ENCODE data around the gene DRAM1. TPM values are rescaled to one million over a fixed set of nuclear protein-coding genes. Genes with fewer than 3 reads are reported as not detected.

DRAM1 gene
- total and polyA plus RNA-seq, 2 donors (not counting 1 experiment from before 2014, with no cell fraction given), result 2.1 to 10.2 TPM

GRCh38 chr12:101891462-101891971 lies 14.1 kb downstream of the DRAM1 start:
- TF ChIP-seq EZH2 (IDR thresholded peaks at IDR 0.05; ENCODE audit: borderline replicate concordance, insufficient read depth, low read depth, low read length, poor library complexity, severe bottlenecking), result no peak
- TF ChIP-seq CTCF (IDR thresholded peaks at IDR 0.05), result no peak
- POLR2A ChIA-PET, result no interaction called here
- H3K4me1 Mint-ChIP-seq, result peaks cover 14% of the 10 kb centered on the region

GRCh38 chr12:101892794-101893193 lies 15.4 kb downstream of the DRAM1 start:
- no peaks in the 10 kb centered on the region for H3K27me3 ChIP-seq (replicated peaks in 1 of 4; ENCODE audit: control extremely low read depth in 1 of 4, control insufficient read depth in 3 of 4, insufficient read depth in 4 of 4, low read length in 3 of 4)
- H3K9me3 ChIP-seq (ENCODE audit: control extremely low read depth in 1 of 3, control insufficient read depth in 2 of 3, insufficient read depth in 1 of 3, low read length in 2 of 3), result no peaks in the 10 kb centered on the region
- H3K9me3 Mint-ChIP-seq (ENCODE audit: insufficient read depth), result no peaks in the 10 kb centered on the region
- peak overlapping the region; percentile 47 for H3K27ac Mint-ChIP-seq
- H3K4me1 Mint-ChIP-seq, result peaks cover 14% of the 10 kb centered on the region
- intact Hi-C loops (cut with micrococcal nuclease), result no loop called here
- TF ChIP-seq EZH2 (IDR thresholded peaks at IDR 0.05; ENCODE audit: borderline replicate concordance, insufficient read depth, low read depth, low read length, poor library complexity, severe bottlenecking) (no peak), CTCF (IDR thresholded peaks at IDR 0.05) (no peak)
- no peaks in the 10 kb centered on the region for H3K27me3 Mint-ChIP-seq
- no peak for ATAC-seq (ENCODE audit: low read depth)
- no peak overlapping the region for H2AFZ ChIP-seq (ENCODE audit: insufficient read depth, low read depth, low read length, poor library complexity, severe bottlenecking)
- no peaks in the 10 kb centered on the region for H3K79me2 ChIP-seq (ENCODE audit: control insufficient read depth, insufficient read depth, low read length)
- ChIA-PET POLR2A (no interaction called here), CTCF (no interaction called here)
- no peaks in the 10 kb centered on the region for H3K36me3 ChIP-seq (replicated peaks in 1 of 2; ENCODE audit: control extremely low read depth in 1 of 2, control insufficient read depth in 1 of 2, extremely low read depth in 1 of 2, insufficient read depth in 2 of 2, low read length in 1 of 2)
- DNase-seq, result no peak
- H3K9ac ChIP-seq (ENCODE audit: low read length), result no peak overlapping the region
- H3K4me1 ChIP-seq (ENCODE audit: control insufficient read depth in 2 of 2, insufficient read depth in 2 of 2, low read length in 2 of 2), result peaks cover 8 to 9% of the 10 kb centered on the region in 2 donors
- no peak overlapping the region for H3K4me2 ChIP-seq (replicated peaks; ENCODE audit: low read depth, low read length, poor library complexity, severe bottlenecking)
- H3K27ac ChIP-seq (ENCODE audit: low read length in 2 of 2), result no peak overlapping the region
- H4K20me1 ChIP-seq (ENCODE audit: control insufficient read depth, insufficient read depth, low read length, poor library complexity, severe bottlenecking), result no peaks in the 10 kb centered on the region
- no peak overlapping the region for H3K4me3 ChIP-seq (ENCODE audit: control extremely low read depth in 1 of 5, extremely low read depth in 1 of 5, insufficient read depth in 1 of 5, low read depth in 2 of 5, low read length in 4 of 5)
- no peak overlapping the region for H3K4me3 Mint-ChIP-seq

More at GRCh38 chr12:101891462-101891971, 14.1 kb downstream of the DRAM1 start:
- Histone ChIP-seq H3K4me3 (ENCODE audit: control extremely low read depth in 1 of 5, extremely low read depth in 1 of 5, insufficient read depth in 1 of 5, low read depth in 2 of 5, low read length in 4 of 5) (no peak overlapping the region), H3K36me3 (replicated peaks in 1 of 2; ENCODE audit: control extremely low read depth in 1 of 2, control insufficient read depth in 1 of 2, extremely low read depth in 1 of 2, insufficient read depth in 2 of 2, low read length in 1 of 2) (no peaks in the 10 kb centered on the region), H3K79me2 (ENCODE audit: control insufficient read depth, insufficient read depth, low read length) (no peaks in the 10 kb centered on the region), H3K4me1 (ENCODE audit: control insufficient read depth in 2 of 2, insufficient read depth in 2 of 2, low read length in 2 of 2) (peaks cover 8 to 9% of the 10 kb centered on the region in 2 donors), H3K27ac (ENCODE audit: low read length in 2 of 2) (no peak overlapping the region), H3K9me3 (ENCODE audit: control extremely low read depth in 1 of 3, control insufficient read depth in 2 of 3, insufficient read depth in 1 of 3, low read length in 2 of 3) (no peaks in the 10 kb centered on the region), H3K27me3 (replicated peaks in 1 of 4; ENCODE audit: control extremely low read depth in 1 of 4, control insufficient read depth in 3 of 4, insufficient read depth in 4 of 4, low read length in 3 of 4) (no peaks in the 10 kb centered on the region), H4K20me1 (ENCODE audit: control insufficient read depth, insufficient read depth, low read length, poor library complexity, severe bottlenecking) (no peaks in the 10 kb centered on the region), H3K4me2 (replicated peaks; ENCODE audit: low read depth, low read length, poor library complexity, severe bottlenecking) (peak overlapping the region; percentile 19), H2AFZ (ENCODE audit: insufficient read depth, low read depth, low read length, poor library complexity, severe bottlenecking) (peak overlapping the region; percentile 5), H3K9ac (ENCODE audit: low read length) (peak overlapping the region; percentile 7)
- Mint-ChIP-seq H3K27me3 (no peaks in the 10 kb centered on the region), H3K9me3 (ENCODE audit: insufficient read depth) (no peaks in the 10 kb centered on the region), H3K4me3 (no peak overlapping the region), H3K27ac (peak overlapping the region; percentile 10)
- DNase-seq (peak; percentile 34), ATAC-seq (ENCODE audit: low read depth) (no peak)
- no CpG with 5 or more reads among the region's 3 CpGs for WGBS (ENCODE audit: insufficient coverage)
- intact Hi-C loops (cut with micrococcal nuclease), result no loop called here
- CTCF ChIA-PET, result interaction anchor here (0.7 to 1.6 kb wide), 3 partner anchors 26 to 593 kb away, joined by 3 to 9 read pairs (median 3); no protein-coding TSS in a partner anchor

Measured in B cell (primary cell).